WTC11 (cell line): ENCODE data around the gene CAMTA1. TPM values are rescaled to one million over a fixed set of nuclear protein-coding genes. Genes with fewer than 3 reads are reported as not detected.

Experiments used
- ATAC-seq: fragments of 200-7000 bp; cut with Tn5 transposase; 2 replicates; pipeline ENCODE4 v1.10.0; 2021; ENCODE audit warnings: mild to moderate bottlenecking, moderate library complexity
- CTCF ChIA-PET: fragments of 300-600 bp; sonication (Branson Sonifier 250); formaldehyde crosslinking; loops from one replicate; lab custom pipeline; 2021; ENCODE audit warnings: antibody characterized with exemption; lab: Charles Lee
- POLR2A ChIA-PET: fragments of 350-600 bp; sonication (Branson Sonifier 250); formaldehyde crosslinking; loops from one replicate; lab custom pipeline; 2021; ENCODE audit warnings: antibody characterized with exemption; lab: Charles Lee
- DNase-seq: peaks from one replicate; pipeline ENCODE4 v3.0.0; 2021; ENCODE audit warnings: low spot score
- H3K27ac Mint-ChIP-seq: 2 replicates; pipeline ENCODE4 v1.8.0; 2021; ENCODE audit warnings: mixed read lengths
- H3K27me3 Mint-ChIP-seq: 2 replicates; pipeline ENCODE4 v1.8.0; 2021; ENCODE audit warnings: low read depth, mild to moderate bottlenecking, moderate library complexity, mixed read lengths
- H3K36me3 Mint-ChIP-seq: 2 replicates; pipeline ENCODE4 v1.8.0; 2021; ENCODE audit warnings: mixed read lengths
- H3K4me1 Mint-ChIP-seq: 2 replicates; pipeline ENCODE4 v1.8.0; 2022; ENCODE audit warnings: mixed read lengths
- H3K4me3 Mint-ChIP-seq: 2 replicates; pipeline ENCODE4 v1.8.0; 2021; ENCODE audit warnings: mild to moderate bottlenecking, moderate library complexity, mixed read lengths
- H3K9me3 Mint-ChIP-seq: 2 replicates; pipeline ENCODE4 v1.8.0; 2021; ENCODE audit warnings: mixed read lengths
- AFF4 ChIP-seq: sonication (generic); formaldehyde crosslinking; IDR thresholded peaks from 2 replicates; pipeline ENCODE4 v1.8.1; 2023; ENCODE audit warnings: mild to moderate bottlenecking, missing genetic modification reagents, borderline replicate concordance
- ARID4B ChIP-seq: sonication (generic); formaldehyde crosslinking; IDR thresholded peaks from 2 replicates; pipeline ENCODE4 v1.8.0; 2023; ENCODE audit warnings: missing genetic modification reagents, mild to moderate bottlenecking, borderline replicate concordance
- GTF2I ChIP-seq: fragments of 250-450 bp; sonication (Bioruptor Pico); conservative IDR thresholded peaks from 2 replicates; pipeline ENCODE4 v1.4.0; 2021; ENCODE audit warnings: mild to moderate bottlenecking
- IRF1 ChIP-seq: sonication (generic); formaldehyde crosslinking; IDR thresholded peaks from 2 replicates; pipeline ENCODE4 v1.8.0; 2023; ENCODE audit warnings: missing genetic modification reagents
- KAT7 ChIP-seq: sonication (generic); formaldehyde crosslinking; IDR thresholded peaks from 2 replicates; pipeline ENCODE4 v1.8.1; 2023; ENCODE audit warnings: missing genetic modification reagents, mild to moderate bottlenecking, borderline replicate concordance
- MAX ChIP-seq: sonication (generic); formaldehyde crosslinking; IDR thresholded peaks from 2 replicates; pipeline ENCODE4 v1.8.0; 2022; ENCODE audit warnings: mild to moderate bottlenecking, missing genetic modification reagents
- MYBL2 ChIP-seq: sonication (generic); formaldehyde crosslinking; IDR thresholded peaks from 2 replicates; pipeline ENCODE4 v1.8.1; 2023; ENCODE audit warnings: mild to moderate bottlenecking, moderate library complexity, missing genetic modification reagents
- OVOL2 ChIP-seq: fragments of 250-450 bp; sonication (Bioruptor Pico); IDR thresholded peaks from 2 replicates; pipeline ENCODE4 v1.9.0; 2021; ENCODE audit warnings: mild to moderate bottlenecking, borderline replicate concordance
- PRRX2 ChIP-seq: fragments of 250-450 bp; sonication (Bioruptor Pico); IDR thresholded peaks from 2 replicates; pipeline ENCODE4 v1.8.0; 2021; ENCODE audit warnings: mild to moderate bottlenecking
- SMAD4 ChIP-seq: sonication (generic); formaldehyde crosslinking; IDR thresholded peaks from 2 replicates; pipeline ENCODE4 v1.8.0; 2022; ENCODE audit warnings: mild to moderate bottlenecking, missing genetic modification reagents
- TCF7 ChIP-seq: sonication (generic); formaldehyde crosslinking; IDR thresholded peaks from 2 replicates; pipeline ENCODE4 v1.8.0; 2022; ENCODE audit warnings: mild to moderate bottlenecking, low read depth, missing genetic modification reagents, moderate library complexity
- TP53 ChIP-seq: sonication (generic); formaldehyde crosslinking; IDR thresholded peaks from 2 replicates; pipeline ENCODE4 v1.8.1; 2023; ENCODE audit warnings: mild to moderate bottlenecking, missing genetic modification reagents
- ZNF425 ChIP-seq: fragments of 250-450 bp; sonication (Bioruptor Pico); conservative IDR thresholded peaks from 2 replicates; pipeline ENCODE4 v1.9.0; 2021; ENCODE audit warnings: mild to moderate bottlenecking
- total RNA-seq: library from RNA; stranded (reverse); gene quantifications from 3 replicates; pipeline ENCODE4 v1.2.3, GENCODE V29; 2021

CAMTA1 gene
- total RNA-seq, 1 experiment from 2014 or later, result 86.4 TPM

- no peak for TF ChIP-seq KAT7 (CRISPR knock-in tag)
Observed at GRCh38 chr1:7355646-7356045, 570.4 kb downstream of the CAMTA1 start (continued).

- ChIA-PET CTCF (no interaction called here), POLR2A (no interaction called here)
- no peak overlapping the region for H3K27ac Mint-ChIP-seq
- no peaks in the 10 kb centered on the region for H3K4me1 Mint-ChIP-seq
- H3K9me3 Mint-ChIP-seq, result peaks cover 7% of the 10 kb centered on the region; the same call in 1 of the 2 replicates
- TF ChIP-seq GTF2I (CRISPR knock-in tag) (no peak), MYBL2 (CRISPR knock-in tag) (no peak)
- ATAC-seq (no peak), DNase-seq (no peak)
- no peaks in the 10 kb centered on the region; the same call in none of the 2 replicates for H3K27me3 Mint-ChIP-seq
- no peaks in the 10 kb centered on the region for H3K36me3 Mint-ChIP-seq
- H3K4me3 Mint-ChIP-seq, result no peak overlapping the region
Observed at GRCh38 chr1:7356079-7356478, 570.8 kb downstream of the CAMTA1 start.

- ATAC-seq, result no peak
- no peaks in the 10 kb centered on the region; the same call in none of the 2 replicates for H3K27me3 Mint-ChIP-seq
- no peak for TF ChIP-seq TP53 (CRISPR knock-in tag)
- no peak for TF ChIP-seq PRRX2 (CRISPR knock-in tag)
- no peak for TF ChIP-seq MAX (CRISPR knock-in tag)
- TF ChIP-seq AFF4 (CRISPR knock-in tag), result no peak
- no peak for TF ChIP-seq ZNF425 (CRISPR knock-in tag)
- TF ChIP-seq TCF7 (CRISPR knock-in tag), result no peak
- DNase-seq, result no peak
- H3K36me3 Mint-ChIP-seq, result no peaks in the 10 kb centered on the region
- H3K4me1 Mint-ChIP-seq, result no peaks in the 10 kb centered on the region
- CTCF ChIA-PET, result no interaction called here
- peaks cover 8% of the 10 kb centered on the region; the same call in 1 of the 2 replicates for H3K9me3 Mint-ChIP-seq
- no peak overlapping the region for H3K27ac Mint-ChIP-seq
- POLR2A ChIA-PET, result no interaction called here
- no peak overlapping the region for H3K4me3 Mint-ChIP-seq
Observed at GRCh38 chr1:7358425-7358824, 573.2 kb downstream of the CAMTA1 start.

- DNase-seq (no peak), ATAC-seq (no peak)
- CTCF ChIA-PET, result no interaction called here
- POLR2A ChIA-PET, result no interaction called here
- H3K4me3 Mint-ChIP-seq, result no peak overlapping the region
- no peak overlapping the region for H3K27ac Mint-ChIP-seq
- H3K9me3 Mint-ChIP-seq, result peaks cover 8% of the 10 kb centered on the region; the same call in 1 of the 2 replicates
- no peaks in the 10 kb centered on the region; the same call in none of the 2 replicates for H3K27me3 Mint-ChIP-seq
- no peaks in the 10 kb centered on the region for H3K36me3 Mint-ChIP-seq
- no peaks in the 10 kb centered on the region for H3K4me1 Mint-ChIP-seq
- no peak for TF ChIP-seq ZNF425 (CRISPR knock-in tag)
- TF ChIP-seq IRF1 (CRISPR knock-in tag), result no peak
- no peak for TF ChIP-seq OVOL2 (CRISPR knock-in tag)
- TF ChIP-seq SMAD4 (CRISPR knock-in tag), result no peak
- TF ChIP-seq ARID4B (CRISPR knock-in tag), result no peak
Observed at GRCh38 chr1:7360526-7360925, 575.3 kb downstream of the CAMTA1 start.
